OCI-LY3 (cell line): ENCODE measurements around the gene SLC10A3.

Experiments used
- CTCF ChIP-seq: fragments of 200-600, 300-600 bp; sonication (generic); IDR thresholded peaks from 2 replicates; pipeline ENCODE4 v1.5.1; 2014; ENCODE audit warnings: antibody characterized with exemption, low read length, low read depth
- EZH2phosphoT487 ChIP-seq: fragments of 200-600 bp; shearing (Covaris generic); IDR thresholded peaks from 2 replicates; pipeline ENCODE4 v1.6.1; 2018; ENCODE audit warnings: antibody characterized with exemption, mixed run types, low read depth

GRCh38 chrX:154450312-154450711 is 40.1 kb downstream of the SLC10A3 start:
- TF ChIP-seq CTCF: no peak
- no peak for TF ChIP-seq EZH2phosphoT487
